ENCODE results near the gene SCAPER.
"Not testable (repeated sequence)": the region's sequence is repeated elsewhere in the genome, so short reads cannot be mapped to it uniquely, and the experiment has no call there.

SCAPER gene

GRCh38 chr15:76840830-76841460, 64.2 kb downstream of the SCAPER start:
- peak; percentile 59 for TF ChIP-seq CTCF (IDR thresholded peaks at IDR 0.05; ENCODE audit: low read depth, low read length)
- in situ Hi-C loops (cut with HindIII; ENCODE audit: low sequenced_read_pairs) = no loop called here
- peak; percentile 58 for DNase-seq (ENCODE audit: low read depth, low spot score)
- H3K4me3 ChIP-seq (ENCODE audit: low read depth, low read length) = no peak overlapping the region

GRCh38 chr15:76839173-76839572, 66.0 kb downstream of the SCAPER start:
- in situ Hi-C loops (cut with HindIII; ENCODE audit: low sequenced_read_pairs) = no loop called here
- H3K4me3 ChIP-seq (ENCODE audit: low read depth, low read length) = no peak overlapping the region
- no peak for TF ChIP-seq CTCF (IDR thresholded peaks at IDR 0.05; ENCODE audit: low read depth, low read length)
- no peak for DNase-seq (ENCODE audit: low read depth, low spot score)

- DNase-seq (ENCODE audit: low read depth, low spot score) = no peak
- TF ChIP-seq CTCF (IDR thresholded peaks at IDR 0.05; ENCODE audit: low read depth, low read length) = no peak
- H3K4me3 ChIP-seq (ENCODE audit: low read depth, low read length) = no peak overlapping the region
- in situ Hi-C loops (cut with HindIII; ENCODE audit: low sequenced_read_pairs) = no loop called here
Measured at GRCh38 chr15:76837474-76837873, 67.7 kb downstream of the SCAPER start.

- no peak overlapping the region for H3K4me3 ChIP-seq (ENCODE audit: low read depth, low read length)
- TF ChIP-seq CTCF (IDR thresholded peaks at IDR 0.05; ENCODE audit: low read depth, low read length) = no peak
- DNase-seq (ENCODE audit: low read depth, low spot score) = no peak
- in situ Hi-C loops (cut with HindIII; ENCODE audit: low sequenced_read_pairs) = no loop called here
Measured at GRCh38 chr15:76829939-76830338, 75.2 kb downstream of the SCAPER start.

GRCh38 chr15:76823890-76824289, 81.2 kb downstream of the SCAPER start:
- in situ Hi-C loops (cut with HindIII; ENCODE audit: low sequenced_read_pairs) = no loop called here
- DNase-seq (ENCODE audit: low read depth, low spot score) = no peak
- H3K4me3 ChIP-seq (ENCODE audit: low read depth, low read length) = no peak overlapping the region
- TF ChIP-seq CTCF (IDR thresholded peaks at IDR 0.05; ENCODE audit: low read depth, low read length) = no peak

GRCh38 chr15:76823303-76823702, 81.8 kb downstream of the SCAPER start:
- H3K4me3 ChIP-seq (ENCODE audit: low read depth, low read length) = no peak overlapping the region
- in situ Hi-C loops (cut with HindIII; ENCODE audit: low sequenced_read_pairs) = no loop called here
- DNase-seq (ENCODE audit: low read depth, low spot score) = no peak
- TF ChIP-seq CTCF (IDR thresholded peaks at IDR 0.05; ENCODE audit: low read depth, low read length) = no peak

- DNase-seq (ENCODE audit: low read depth, low spot score); in situ Hi-C loops (cut with HindIII; ENCODE audit: low sequenced_read_pairs): not testable (repeated sequence)
Measured at GRCh38 chr15:76818926-76819325, 86.2 kb downstream of the SCAPER start.

More at GRCh38 chr15:76818926-76819325, 86.2 kb downstream of the SCAPER start:
- not testable (repeated sequence) for H3K4me3 ChIP-seq (ENCODE audit: low read depth, low read length)

All from astrocyte of the spinal cord (primary cell).